CD1c-positive myeloid dendritic cell (primary cell): ENCODE data around the gene ABL1.

ENCODE experiments used
- DNase-seq: peaks from one replicate; pipeline ENCODE4 v3.0.0-alpha.2; 2016; ENCODE audit errors: extremely low spot score

ABL1 gene

DNA sequence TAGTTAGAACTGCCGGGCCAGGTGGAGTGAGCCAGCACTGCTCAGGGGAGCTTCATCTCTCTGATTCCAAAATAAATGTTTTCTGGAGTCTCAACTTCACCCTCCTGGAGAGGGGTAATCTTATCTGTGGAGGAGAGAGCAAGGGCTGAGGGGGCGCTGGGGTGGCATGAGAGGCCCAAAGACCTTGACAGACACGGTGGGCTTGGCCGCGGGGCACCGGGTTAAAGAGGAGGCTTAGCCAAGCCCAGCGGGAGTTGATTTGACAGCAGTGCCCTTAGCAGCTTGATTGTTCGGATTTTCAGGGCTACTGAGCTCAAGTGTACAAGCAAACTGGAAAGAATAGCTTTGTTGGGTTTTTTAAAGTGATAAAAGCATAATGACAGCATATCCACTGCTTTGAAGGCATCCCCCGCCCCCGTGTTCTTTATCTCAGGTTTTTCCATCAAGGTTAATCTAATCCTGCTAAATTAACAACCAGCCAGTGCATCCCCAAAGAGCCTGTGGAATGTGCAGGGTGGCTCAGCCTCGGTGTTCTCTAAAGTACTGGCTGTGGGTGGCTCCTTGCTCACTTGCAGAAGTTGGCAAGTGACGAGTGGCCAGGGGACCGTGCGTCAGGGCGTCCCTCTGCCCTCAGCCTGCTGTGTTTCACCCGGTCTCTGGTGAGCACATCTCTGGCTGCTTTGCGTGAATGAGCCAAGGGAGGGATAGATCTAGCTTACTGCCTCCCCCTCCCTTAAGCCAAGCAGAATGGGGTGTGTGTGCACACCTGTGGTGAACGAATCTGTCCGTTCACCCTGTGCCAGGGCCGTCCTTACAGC is 56.0 kb downstream of the ABL1 start:
- DNase-seq, result no peak

GRCh38 chr9:130891688-130892476 is 56.8 kb downstream of the ABL1 start:
- no peak for DNase-seq

DNA sequence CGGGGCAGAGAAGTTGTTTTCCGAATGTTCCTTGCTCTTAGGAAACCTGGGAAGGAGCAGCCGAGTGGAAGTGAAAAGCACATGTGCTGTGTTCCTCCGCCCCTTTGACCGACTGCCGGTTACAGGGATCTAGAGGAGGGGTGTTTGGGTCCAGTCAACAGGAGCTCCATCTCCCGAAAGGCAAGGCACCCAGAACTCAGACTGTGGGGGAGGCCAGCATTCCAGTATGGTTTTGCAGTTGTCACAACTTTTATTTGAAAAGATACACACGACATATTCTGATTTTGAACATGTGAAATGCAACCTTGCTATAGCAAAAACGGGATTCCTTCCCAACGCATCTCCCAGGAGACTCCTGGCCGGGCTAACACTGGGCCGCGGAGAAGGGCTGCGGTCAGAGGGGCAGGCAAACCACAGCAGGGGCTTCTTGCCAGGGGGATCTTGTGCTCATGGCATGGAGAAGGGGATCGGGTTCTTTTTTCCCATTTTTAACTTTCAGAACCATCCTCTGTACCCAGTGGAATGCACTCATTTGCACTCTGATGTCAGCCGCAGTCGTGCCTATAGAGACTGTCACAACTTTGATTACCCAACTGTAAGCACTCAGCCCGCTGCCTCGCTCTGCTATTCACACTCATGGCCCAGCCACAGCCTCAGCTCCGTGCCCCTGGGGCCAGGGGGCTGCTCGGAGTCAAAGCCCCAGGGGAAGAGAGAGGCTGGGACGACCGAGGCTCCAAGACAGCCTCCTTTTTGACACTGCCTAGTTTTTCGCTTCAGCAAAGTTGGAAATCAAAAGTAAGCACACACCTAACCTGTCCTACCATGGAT is 57.6 kb downstream of the ABL1 start:
- no peak for DNase-seq

- peak; percentile 76 for DNase-seq
Measured at GRCh38 chr9:130893341-130894101, 58.5 kb downstream of the ABL1 start.

DNA sequence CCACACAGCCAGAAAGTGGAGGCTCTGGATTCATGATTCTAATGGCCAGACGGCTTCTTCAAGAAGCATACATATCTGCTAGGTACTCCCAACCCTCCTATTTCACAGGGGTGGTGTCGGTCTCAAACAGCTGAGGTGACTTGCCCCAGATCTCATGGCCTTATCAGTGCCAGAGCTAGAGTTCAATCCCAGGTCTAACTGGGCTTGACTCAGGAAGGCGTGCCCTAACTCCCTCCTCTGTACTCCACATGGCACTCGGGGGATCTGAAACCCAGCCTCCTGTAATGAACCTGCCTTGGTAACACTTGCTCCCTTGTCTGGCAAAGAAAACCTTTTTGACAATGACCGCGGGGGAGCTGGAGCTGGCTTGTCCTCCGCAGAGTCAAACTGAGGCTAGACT is 59.5 kb downstream of the ABL1 start:
- no peak for DNase-seq

DNA sequence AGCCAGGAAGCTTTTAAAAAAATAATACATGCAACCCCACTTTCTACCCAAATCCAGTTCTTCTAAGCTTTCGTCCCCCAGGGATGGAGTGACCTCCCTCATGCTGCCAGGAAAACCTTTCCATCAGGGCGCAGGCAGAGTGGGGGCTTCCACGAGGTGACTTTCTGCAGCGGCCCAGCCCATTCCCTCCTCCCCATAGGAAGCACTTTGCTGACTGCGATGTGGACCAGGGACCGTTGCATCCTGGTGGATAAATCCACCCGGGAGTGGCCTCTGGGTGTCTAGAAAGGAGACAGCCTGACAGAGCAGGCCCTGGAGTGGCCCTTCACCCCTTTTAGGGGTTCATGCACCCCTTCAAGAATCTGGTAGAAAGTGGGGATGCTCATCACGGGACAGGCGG is 60.0 kb downstream of the ABL1 start:
- DNase-seq, result no peak

- no peak for DNase-seq
Measured at GRCh38 chr9:130895481-130896232, 60.6 kb downstream of the ABL1 start.

DNA sequence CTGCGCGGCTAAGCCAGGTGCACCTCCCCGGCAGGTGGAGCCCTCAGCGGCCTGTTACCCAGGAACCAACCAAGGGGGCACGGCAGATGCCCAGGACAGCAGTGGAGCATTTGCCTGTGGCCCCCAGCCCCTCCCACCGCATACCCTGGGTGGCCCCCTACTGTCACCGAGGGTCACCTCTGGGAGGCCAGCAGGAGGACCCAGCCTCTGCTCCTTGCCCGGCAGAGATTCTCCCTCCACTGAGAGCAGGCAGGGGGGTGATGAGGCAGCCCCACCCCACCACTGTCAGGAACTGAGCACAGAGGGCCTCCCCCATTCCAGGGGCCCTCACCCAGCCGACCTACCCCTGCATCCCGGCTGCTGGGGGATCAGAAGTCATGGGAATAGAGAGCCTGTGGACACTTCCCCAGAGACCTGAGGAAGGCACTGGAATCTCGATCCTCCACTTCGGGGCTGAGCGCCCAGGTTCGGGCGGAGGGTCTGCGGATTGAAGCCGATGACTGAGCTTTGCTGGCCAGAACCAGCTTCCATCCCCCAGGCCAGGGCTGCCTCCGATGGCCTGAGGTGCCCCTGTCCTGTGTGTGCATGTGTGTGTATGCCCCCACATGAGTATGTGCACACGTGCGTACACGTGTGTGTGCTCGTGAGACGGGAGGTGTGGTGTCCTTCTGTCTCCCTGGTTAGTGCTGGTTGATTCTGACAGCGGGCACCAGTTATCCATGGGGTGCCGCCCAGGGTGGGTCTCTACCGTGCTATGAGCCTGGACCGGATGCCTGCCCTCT is 61.4 kb downstream of the ABL1 start, which contains the start of gene QRFP:
TSS of gene QRFP (minus strand) at position 580 of the 782 bp plus-strand sequence. CDS start 2,974 bp downstream, outside the sequence.
- DNase-seq, result no peak

DNA sequence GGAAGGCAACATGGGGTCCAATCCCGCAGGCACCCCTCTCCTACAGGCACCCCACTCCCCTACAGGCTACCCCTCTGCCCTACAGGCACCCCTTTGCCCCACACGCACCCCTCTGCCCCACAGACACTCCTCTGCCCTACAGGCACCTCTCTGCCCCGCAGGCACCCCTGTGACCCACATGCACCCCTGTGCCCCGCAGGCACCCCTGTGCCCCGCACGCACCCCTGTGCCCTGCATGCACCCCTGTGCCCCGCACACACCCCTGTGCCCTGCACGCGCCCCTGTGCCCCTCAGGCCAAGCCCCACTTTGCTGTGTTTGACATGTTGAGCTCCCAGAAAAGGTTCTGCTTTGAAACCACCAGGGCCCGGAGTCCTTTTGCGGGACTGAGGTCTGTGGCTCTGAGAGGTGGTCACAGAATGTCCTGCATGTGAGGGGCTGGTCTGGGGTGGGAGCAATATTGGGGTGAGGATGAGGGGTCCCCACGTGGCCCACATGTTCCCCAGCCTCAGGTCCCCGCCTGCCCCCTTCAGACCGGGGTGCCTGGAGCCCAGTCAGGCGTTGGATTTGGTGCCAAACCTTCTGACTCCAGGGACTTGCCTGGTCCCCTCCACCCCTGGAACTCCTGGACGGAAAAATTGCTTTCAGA is 62.2 kb downstream of the ABL1 start:
- no peak for DNase-seq

DNA sequence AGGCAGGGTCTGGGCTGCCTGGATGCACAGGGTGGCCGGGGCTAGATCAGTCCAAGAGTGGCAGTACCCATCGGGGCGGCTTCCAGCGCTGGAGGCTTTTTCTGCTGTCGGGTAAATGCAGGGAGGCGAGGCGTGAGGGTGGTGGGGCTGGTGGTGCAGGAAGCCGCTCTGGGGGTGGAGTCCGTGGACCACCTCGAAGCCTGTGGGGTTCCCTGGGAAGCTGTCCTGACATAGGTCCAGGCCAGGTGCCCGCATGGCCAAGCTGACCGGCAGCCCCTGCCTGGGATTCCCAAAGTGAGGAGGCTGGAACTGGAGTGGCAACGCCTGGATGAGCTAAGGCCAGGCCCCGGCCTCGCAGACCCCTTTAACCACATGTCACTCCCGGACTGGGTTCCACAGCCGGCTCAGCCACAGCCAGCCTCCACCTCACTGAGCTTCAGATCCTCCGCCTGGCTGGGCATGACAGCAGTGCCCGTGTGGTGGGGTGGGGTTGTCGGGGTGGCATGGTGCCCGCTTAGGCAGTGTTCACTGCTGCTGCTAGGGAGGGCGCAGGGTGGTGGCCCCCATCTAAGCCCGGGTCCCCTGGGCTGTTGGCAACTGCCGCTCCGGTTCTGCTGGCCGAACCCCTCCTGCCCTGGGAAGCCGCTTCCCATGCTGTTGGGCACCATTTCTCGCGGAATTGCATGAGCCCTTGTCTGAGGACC is 62.9 kb downstream of the ABL1 start:
- no peak for DNase-seq

DNA sequence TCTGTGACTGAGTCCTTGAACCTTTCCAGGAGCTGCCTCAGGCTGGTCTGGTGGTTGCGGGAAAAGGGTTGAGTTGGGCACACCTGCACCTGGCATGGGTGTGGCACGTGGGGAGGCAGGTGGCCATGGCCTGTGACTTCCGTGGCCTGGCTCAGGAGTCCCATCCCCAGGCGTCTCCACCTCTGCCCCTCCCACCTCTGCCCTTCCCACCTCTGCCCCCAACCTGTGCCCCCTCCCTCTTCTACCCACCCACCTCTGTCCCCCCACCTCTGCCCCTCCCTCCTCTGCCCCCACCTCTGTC is 63.4 kb downstream of the ABL1 start:
- DNase-seq, result no peak

GRCh38 chr9:130899051-130899748 is 64.1 kb downstream of the ABL1 start:
- no peak for DNase-seq

DNA sequence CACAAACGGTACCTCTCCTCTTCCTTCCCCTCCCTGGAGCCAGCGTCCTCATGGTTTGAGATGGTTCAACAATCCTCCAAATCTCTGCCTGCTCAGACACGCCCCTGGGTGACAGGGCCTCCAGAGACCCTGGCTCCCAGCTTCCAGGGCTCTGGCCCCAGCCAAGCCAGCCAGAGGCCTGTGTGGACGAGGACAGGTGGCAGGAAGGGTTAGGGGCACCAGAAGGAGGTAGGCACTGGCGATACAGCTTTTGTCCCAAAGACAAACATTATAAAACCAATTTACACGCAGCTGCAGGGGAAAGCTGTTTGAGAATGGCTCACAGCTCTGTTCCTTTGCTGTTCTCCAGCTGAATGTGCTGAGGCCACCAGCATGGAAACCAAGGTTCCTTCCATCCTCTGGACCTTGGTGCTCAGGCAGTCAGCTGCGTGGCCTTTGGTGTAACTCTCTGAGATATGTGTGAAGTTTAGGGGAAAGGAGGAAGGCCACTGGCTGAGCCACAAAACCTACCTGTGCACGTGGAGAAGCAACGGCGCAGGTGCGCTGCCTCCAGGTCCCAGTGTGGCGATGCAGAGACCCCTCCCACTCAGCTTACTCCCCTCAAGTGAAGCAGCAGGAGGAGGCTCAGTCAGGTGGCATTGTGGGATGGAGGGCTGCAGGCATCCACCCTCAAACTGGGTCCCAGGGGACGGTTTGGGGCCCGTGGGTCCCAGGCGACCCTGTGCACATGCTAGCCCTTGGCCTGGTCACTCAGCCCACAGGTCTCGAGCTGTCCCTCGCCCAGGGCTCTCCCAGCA is 65.8 kb downstream of the ABL1 start:
- DNase-seq, result no peak

GRCh38 chr9:130901498-130902203 is 66.6 kb downstream of the ABL1 start:
- no peak for DNase-seq

DNA sequence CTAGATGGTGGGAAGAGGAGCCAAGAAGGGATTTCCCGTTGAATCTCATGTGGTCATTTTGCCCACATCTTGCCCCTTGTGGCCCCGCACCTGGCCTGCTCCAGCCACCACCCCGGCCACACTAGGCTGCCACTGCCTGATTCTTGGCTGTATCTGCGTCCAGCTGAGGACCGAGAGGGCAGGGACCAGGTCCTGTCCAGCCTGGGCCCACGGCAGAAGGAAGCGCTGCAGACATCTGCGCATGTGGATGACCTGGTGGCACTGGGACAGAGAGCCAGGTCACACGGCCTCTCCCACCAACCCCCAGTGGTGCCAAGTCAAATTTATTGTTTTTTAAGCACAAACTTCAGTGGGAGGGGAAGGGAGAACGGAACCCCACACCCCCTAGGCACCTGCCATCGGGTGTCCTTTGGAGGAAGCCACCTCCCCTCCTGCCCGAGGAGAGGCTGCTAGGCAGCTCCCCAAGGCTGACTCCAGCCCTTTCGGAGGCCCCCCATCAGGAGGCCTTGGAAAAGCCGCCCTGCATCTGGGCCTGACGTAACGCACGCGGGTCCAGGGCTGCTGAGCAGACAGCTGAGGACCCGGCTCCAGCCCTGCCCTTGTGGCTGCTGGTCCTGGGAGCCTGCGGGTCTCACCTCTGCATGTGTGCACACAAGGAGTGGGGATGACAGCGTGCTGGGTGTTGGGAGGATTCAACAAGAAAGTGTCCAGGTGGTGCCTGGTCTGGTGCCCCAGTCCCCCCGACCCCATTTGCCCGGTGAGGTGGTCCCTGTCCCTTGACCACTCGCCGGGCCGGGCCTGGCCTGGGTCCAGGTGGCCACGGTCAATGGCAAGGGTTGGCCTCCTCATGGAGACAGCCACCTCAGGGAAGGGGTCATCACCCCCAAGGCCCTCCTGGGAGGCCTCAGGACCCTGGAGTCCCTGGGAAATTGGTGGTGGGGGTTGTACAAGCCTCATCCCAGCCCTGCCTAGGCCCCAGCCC is 67.4 kb downstream of the ABL1 start:
- no peak for DNase-seq
